Measurements from ENCODE around the gene RCL1.

DNA sequence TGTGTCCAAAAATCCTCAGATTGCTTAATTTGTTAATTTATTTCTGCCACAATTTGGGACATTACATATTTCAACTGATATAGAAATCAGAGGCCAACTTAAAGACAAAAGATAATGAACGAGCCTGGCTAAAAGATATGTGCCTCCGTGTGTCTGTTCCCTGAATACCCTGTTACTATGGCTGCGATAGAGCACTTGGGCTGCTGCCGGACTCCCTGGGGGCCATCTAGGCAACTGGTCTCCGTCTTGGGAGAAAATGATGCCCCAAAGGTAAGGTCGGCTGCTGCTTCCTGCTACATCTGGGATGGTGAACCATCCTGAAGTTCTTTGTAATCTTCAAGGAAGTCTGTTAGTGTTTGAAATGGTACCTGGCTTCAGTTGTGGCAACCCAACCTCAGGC is 72.0 kb downstream of the RCL1 start:
- TF ChIP-seq, protein P1, sequence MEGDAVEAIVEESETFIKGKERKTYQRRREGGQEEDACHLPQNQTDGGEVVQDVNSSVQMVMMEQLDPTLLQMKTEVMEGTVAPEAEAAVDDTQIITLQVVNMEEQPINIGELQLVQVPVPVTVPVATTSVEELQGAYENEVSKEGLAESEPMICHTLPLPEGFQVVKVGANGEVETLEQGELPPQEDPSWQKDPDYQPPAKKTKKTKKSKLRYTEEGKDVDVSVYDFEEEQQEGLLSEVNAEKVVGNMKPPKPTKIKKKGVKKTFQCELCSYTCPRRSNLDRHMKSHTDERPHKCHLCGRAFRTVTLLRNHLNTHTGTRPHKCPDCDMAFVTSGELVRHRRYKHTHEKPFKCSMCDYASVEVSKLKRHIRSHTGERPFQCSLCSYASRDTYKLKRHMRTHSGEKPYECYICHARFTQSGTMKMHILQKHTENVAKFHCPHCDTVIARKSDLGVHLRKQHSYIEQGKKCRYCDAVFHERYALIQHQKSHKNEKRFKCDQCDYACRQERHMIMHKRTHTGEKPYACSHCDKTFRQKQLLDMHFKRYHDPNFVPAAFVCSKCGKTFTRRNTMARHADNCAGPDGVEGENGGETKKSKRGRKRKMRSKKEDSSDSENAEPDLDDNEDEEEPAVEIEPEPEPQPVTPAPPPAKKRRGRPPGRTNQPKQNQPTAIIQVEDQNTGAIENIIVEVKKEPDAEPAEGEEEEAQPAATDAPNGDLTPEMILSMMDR (conservative IDR thresholded peaks at IDR 0.05), result no peak
- no peak for TF ChIP-seq EZH2 (IDR thresholded peaks at IDR 0.05; ENCODE audit: low read depth)
